ENCODE measurements around the gene MYH8. TPM values are rescaled to one million over a fixed set of nuclear protein-coding genes. Genes with fewer than 3 reads are reported as not detected.

MYH8 gene
- total RNA-seq, result under 0.01 and 0.09 TPM in 2 replicates

GRCh38 chr17:10421900-10422542 is at the start of gene MYH8:
Gene MYH8, minus strand, starts transcription at chr17:10421950. Its CDS starts 1,723 bp downstream, at chr17:10420227.

GRCh38 chr17:10469459-10469858 is 47.7 kb upstream of the MYH8 start, which contains the start of gene MYH4:
Gene MYH4, minus strand, starts transcription at chr17:10469559. Its CDS starts 2,814 bp downstream, at chr17:10466745.

GRCh38 chr17:10372906-10373305 is 48.8 kb downstream of the MYH8 start, which contains the start of gene MYH13:
Gene MYH13, minus strand, starts transcription at chr17:10373006. Its CDS starts 8,476 bp downstream, at chr17:10364530.

Other genes with a start within 250 kb of the MYH8 start
- 2.8 and 16.0 TPM in 2 replicates for gene GAS7, start 223.3 kb downstream of the MYH8 start, total RNA-seq
- gene MYH13, start 48.9 kb downstream of the MYH8 start, total RNA-seq, result under 0.01 and 0.05 TPM in 2 replicates
- under 0.01 TPM in 1 of 2 replicates, not detected in the other for gene MYH4, start 47.6 kb upstream of the MYH8 start, total RNA-seq
- under 0.01 and 0.09 TPM in 2 replicates for gene MYH1, start 96.6 kb upstream of the MYH8 start, total RNA-seq
- gene MYH2, start 127.7 kb upstream of the MYH8 start, total RNA-seq, result under 0.01 and 0.97 TPM in 2 replicates
- gene MYH3, start 235.4 kb upstream of the MYH8 start, total RNA-seq, result 1.2 and 1.5 TPM in 2 replicates

Measured in smooth muscle cell of the umbilical artery (primary cell).